SK-N-MC (cell line): ENCODE measurements around the gene H19.

Experiments
- DNase-seq: peaks from one replicate; pipeline ENCODE4 v3.0.0-alpha.2; 2011; ENCODE audit warnings: low read depth, low spot score
- H3K27ac ChIP-seq: fragments of 200-600 bp; sonication (generic); 2 replicates; pipeline ENCODE4 v1.5.1; 2016; ENCODE audit warnings: mixed run types
- H3K36me3 ChIP-seq: fragments of 200-600 bp; sonication (generic); 2 replicates; pipeline ENCODE4 v1.6.1; 2017; ENCODE audit warnings: antibody characterized with exemption, low read length, mixed read lengths; ENCODE audit not compliant: insufficient read depth
- H3K4me3 ChIP-seq: fragments of 200-600 bp; sonication (generic); 2 replicates; pipeline ENCODE4 v1.5.1; 2016
- H3K9ac ChIP-seq: fragments of 200-600 bp; sonication (generic); 2 replicates; pipeline ENCODE4 v1.8.0; 2017; ENCODE audit warnings: mixed run types, mixed read lengths; ENCODE audit not compliant: insufficient read length
- H3K9me3 ChIP-seq: fragments of 200-600 bp; sonication (generic); 2 replicates; pipeline ENCODE4 v1.6.1; 2017; ENCODE audit warnings: low read depth, mild to moderate bottlenecking, antibody characterized with exemption, low read length, moderate library complexity, mixed read lengths
- EZH2 ChIP-seq: fragments of 200-600 bp; sonication (generic); IDR thresholded peaks from one replicate; pipeline ENCODE4 v1.6.1; 2017; ENCODE audit warnings: antibody characterized with exemption
- FOXP2 ChIP-seq: optimal IDR thresholded peaks from 2 replicates; pipeline ENCODE3; 2011; ENCODE audit warnings: mild to moderate bottlenecking, moderate library complexity; ENCODE audit not compliant: insufficient read depth; ENCODE audit errors: extremely low read length, control extremely low read depth
- POLR2AphosphoS5 ChIP-seq: IDR thresholded peaks from 2 replicates; pipeline ENCODE4 v1.6.1; 2012; ENCODE audit warnings: mild to moderate bottlenecking, low read depth, low read length, borderline replicate concordance

Gene H19

GRCh38 chr11:2004466-2004865, 6.8 kb upstream of the H19 start:
- no peak overlapping the region for H3K9ac ChIP-seq
- no peaks in the 10 kb centered on the region for H3K9me3 ChIP-seq
- no peaks in the 10 kb centered on the region for H3K36me3 ChIP-seq
- no peak overlapping the region for H3K27ac ChIP-seq
- TF ChIP-seq POLR2AphosphoS5 (no peak), EZH2 (no peak), FOXP2 (no peak)
- H3K4me3 ChIP-seq: no peak overlapping the region
- no peak for DNase-seq

- no peaks in the 10 kb centered on the region for H3K9me3 ChIP-seq
- TF ChIP-seq EZH2: no peak
- TF ChIP-seq POLR2AphosphoS5: no peak
- TF ChIP-seq FOXP2: no peak
- no peak overlapping the region for H3K9ac ChIP-seq
- no peak for DNase-seq
- H3K36me3 ChIP-seq: no peaks in the 10 kb centered on the region
- no peak overlapping the region for H3K4me3 ChIP-seq
- no peak overlapping the region for H3K27ac ChIP-seq
Measured at GRCh38 chr11:2002807-2003206, 5.2 kb upstream of the H19 start.

- no peak overlapping the region for H3K4me3 ChIP-seq
- no peaks in the 10 kb centered on the region for H3K36me3 ChIP-seq
- TF ChIP-seq POLR2AphosphoS5: no peak
- TF ChIP-seq EZH2: no peak
- no peak for TF ChIP-seq FOXP2
- no peak for DNase-seq
- no peaks in the 10 kb centered on the region for H3K9me3 ChIP-seq
- no peak overlapping the region for H3K27ac ChIP-seq
- H3K9ac ChIP-seq: no peak overlapping the region
Measured at GRCh38 chr11:2002042-2002776, 4.6 kb upstream of the H19 start.

GRCh38 chr11:1998861-1999260, 1.2 kb upstream of the H19 start:
- DNase-seq: no peak
- Histone ChIP-seq H3K36me3 (no peaks in the 10 kb centered on the region), H3K27ac (no peak overlapping the region), H3K9me3 (no peaks in the 10 kb centered on the region), H3K4me3 (no peak overlapping the region), H3K9ac (no peak overlapping the region)
- TF ChIP-seq EZH2 (no peak), FOXP2 (no peak), POLR2AphosphoS5 (no peak)

GRCh38 chr11:1998290-1998689, 648 bp upstream of the H19 start:
- no peak overlapping the region for H3K27ac ChIP-seq
- H3K9ac ChIP-seq: no peak overlapping the region
- no peak overlapping the region for H3K4me3 ChIP-seq
- no peaks in the 10 kb centered on the region for H3K9me3 ChIP-seq
- H3K36me3 ChIP-seq: no peaks in the 10 kb centered on the region
- no peak for DNase-seq
- TF ChIP-seq POLR2AphosphoS5 (no peak), EZH2 (no peak), FOXP2 (no peak)

GRCh38 chr11:1994121-1994520, 3.5 kb downstream of the H19 start:
- H3K27ac ChIP-seq: no peak overlapping the region
- no peak for DNase-seq
- H3K4me3 ChIP-seq: no peak overlapping the region
- H3K9ac ChIP-seq: no peak overlapping the region
- no peaks in the 10 kb centered on the region for H3K36me3 ChIP-seq
- no peaks in the 10 kb centered on the region for H3K9me3 ChIP-seq
- TF ChIP-seq POLR2AphosphoS5 (no peak), EZH2 (no peak), FOXP2 (no peak)

- H3K9me3 ChIP-seq: no peaks in the 10 kb centered on the region
- H3K27ac ChIP-seq: no peak overlapping the region
- no peak for DNase-seq
- H3K36me3 ChIP-seq: no peaks in the 10 kb centered on the region
- H3K4me3 ChIP-seq: no peak overlapping the region
- no peak overlapping the region for H3K9ac ChIP-seq
- TF ChIP-seq FOXP2 (no peak), EZH2 (no peak), POLR2AphosphoS5 (no peak)
Measured at GRCh38 chr11:1992111-1992510, 5.5 kb downstream of the H19 start.

- no peak for TF ChIP-seq POLR2AphosphoS5
- no peak for TF ChIP-seq FOXP2
- no peak for TF ChIP-seq EZH2
Measured at GRCh38 chr11:1990872-1991578, 6.6 kb downstream of the H19 start.

More at GRCh38 chr11:1990872-1991578, 6.6 kb downstream of the H19 start:
- no peak for DNase-seq
- H3K36me3 ChIP-seq: no peaks in the 10 kb centered on the region
- H3K27ac ChIP-seq: no peak overlapping the region
- no peak overlapping the region for H3K4me3 ChIP-seq
- no peak overlapping the region for H3K9ac ChIP-seq
- H3K9me3 ChIP-seq: no peaks in the 10 kb centered on the region
